ENCODE data around the gene MSTO1.
"Not testable (repeated sequence)": the region's sequence is repeated elsewhere in the genome, so short reads cannot be mapped to it uniquely, and the experiment has no call there.

MSTO1 gene

DNA sequence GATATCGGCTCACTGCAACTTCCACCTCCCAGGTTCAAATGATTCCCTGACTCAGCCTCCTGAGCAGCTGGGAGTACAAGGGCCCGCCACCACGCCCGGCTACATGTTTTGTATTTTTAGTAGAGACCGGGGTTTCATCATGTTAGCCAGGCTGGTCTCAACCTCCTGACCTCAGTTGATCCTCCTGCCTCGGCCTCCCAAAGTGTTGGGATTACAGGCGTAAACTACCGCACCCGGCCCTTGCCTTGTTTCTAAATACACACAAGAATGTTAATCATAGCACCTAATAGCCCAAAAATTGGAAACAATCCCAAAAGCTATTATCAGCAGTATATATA is 1.2 kb upstream of the MSTO1 start:
- no peak overlapping the region for H3K4me3 ChIP-seq (ENCODE audit: low read length)
- DNase-seq (ENCODE audit: low read depth, low spot score), result no peak

DNA sequence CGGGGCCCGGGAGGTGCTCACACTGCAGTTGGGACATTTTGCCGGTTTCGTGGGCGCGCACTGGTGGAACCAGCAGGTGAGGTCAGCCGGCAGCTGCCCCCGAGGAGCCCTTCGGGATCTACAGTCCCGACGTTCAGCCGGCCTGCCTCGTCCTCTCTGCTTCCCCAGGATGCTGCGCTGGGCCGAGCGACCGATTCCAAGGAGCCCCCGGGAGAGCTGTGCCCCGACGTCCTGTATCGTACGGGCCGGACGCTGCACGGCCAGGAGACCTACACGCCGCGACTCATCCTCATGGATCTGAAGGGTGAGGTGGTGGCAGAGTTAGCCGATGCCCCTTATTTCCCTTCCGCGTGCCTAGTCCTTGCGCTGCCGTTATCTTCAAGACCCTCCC is 234 bp downstream of the MSTO1 start:
- H3K4me3 ChIP-seq (ENCODE audit: low read length), result peak overlapping the region; percentile 58
- DNase-seq (ENCODE audit: low read depth, low spot score), result not testable (repeated sequence)

- H3K4me3 ChIP-seq (ENCODE audit: low read length); DNase-seq (ENCODE audit: low read depth, low spot score): not testable (repeated sequence)
These were observed 3.2 kb downstream of the MSTO1 start for GRCh38 chr1:155613226-155613625.

DNA sequence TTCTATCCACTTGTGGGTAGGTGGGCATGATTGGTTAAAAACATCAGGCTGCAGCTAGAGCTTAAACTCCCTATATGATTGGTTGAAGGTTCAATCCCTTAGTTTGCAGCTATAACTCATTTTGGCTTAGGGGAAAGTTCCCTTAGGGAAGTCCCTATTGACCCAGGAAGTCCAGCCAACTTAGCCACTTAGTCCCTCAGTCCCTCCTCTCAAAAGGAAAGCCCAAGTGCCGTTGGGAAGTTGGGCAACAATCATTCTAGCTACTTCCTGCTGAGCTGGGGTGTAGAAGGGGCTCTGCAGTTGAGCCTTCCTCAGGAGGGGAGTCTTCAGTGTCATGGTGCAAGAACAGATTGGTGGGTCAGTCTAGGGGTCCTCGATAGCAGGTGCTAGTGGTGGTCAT is 12.2 kb downstream of the MSTO1 start:
- no peak overlapping the region for H3K4me3 ChIP-seq (ENCODE audit: low read length)
- DNase-seq (ENCODE audit: low read depth, low spot score), result no peak

- DNase-seq (ENCODE audit: low read depth, low spot score), result no peak
- no peak overlapping the region for H3K4me3 ChIP-seq (ENCODE audit: low read length)
These were observed 13.3 kb downstream of the MSTO1 start for GRCh38 chr1:155623357-155623756.

DNA sequence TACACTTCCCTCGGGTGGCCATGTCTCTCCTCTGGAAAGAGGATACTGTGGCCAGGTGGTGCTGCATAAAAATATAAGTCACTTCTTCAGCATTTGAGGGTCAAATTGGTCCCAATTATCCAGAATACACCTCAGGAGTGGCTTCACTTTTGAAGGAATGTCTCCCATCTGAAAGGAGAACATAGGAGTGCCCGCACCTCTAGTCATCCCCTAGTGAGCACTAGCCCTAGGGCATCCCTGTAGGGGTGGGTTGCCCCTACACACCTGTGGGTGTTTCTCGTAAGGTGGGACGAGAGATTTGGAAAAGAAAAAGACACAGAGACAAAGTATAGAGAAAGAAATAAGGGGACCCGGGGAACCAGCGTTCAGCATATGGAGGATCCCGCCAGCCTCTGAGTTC is 16.4 kb downstream of the MSTO1 start:
- not testable (repeated sequence) for DNase-seq (ENCODE audit: low read depth, low spot score); H3K4me3 ChIP-seq (ENCODE audit: low read length)

- peak overlapping the region; percentile 60 for H3K4me3 ChIP-seq (ENCODE audit: low read length)
These were observed 26.6 kb downstream of the MSTO1 start for GRCh38 chr1:155636397-155637153.

DNA sequence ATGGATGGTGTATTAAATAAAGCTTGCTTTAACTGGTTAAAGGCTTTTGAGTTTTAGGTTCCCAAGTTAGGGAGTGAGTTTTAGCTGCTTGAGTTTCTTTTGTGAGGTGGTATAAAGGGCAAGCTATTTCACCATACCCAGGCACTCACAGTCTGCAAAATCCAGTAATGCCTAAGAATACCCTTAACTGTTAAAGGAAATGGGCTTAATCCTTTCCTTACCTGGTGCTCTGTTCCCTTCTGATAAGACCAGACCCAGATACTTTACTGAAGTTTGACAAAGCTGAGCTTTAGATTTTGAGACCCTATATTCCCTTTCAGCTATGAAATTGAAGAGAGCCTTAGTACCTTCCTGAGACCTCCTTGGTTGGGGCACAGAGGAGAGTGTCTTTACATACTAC is 30.3 kb downstream of the MSTO1 start:
- no peak overlapping the region for H3K4me3 ChIP-seq (ENCODE audit: low read length)
- DNase-seq (ENCODE audit: low read depth, low spot score), result no peak

More at GRCh38 chr1:155636397-155637153, 26.6 kb downstream of the MSTO1 start:
- DNase-seq (ENCODE audit: low read depth, low spot score), result no peak

DNA sequence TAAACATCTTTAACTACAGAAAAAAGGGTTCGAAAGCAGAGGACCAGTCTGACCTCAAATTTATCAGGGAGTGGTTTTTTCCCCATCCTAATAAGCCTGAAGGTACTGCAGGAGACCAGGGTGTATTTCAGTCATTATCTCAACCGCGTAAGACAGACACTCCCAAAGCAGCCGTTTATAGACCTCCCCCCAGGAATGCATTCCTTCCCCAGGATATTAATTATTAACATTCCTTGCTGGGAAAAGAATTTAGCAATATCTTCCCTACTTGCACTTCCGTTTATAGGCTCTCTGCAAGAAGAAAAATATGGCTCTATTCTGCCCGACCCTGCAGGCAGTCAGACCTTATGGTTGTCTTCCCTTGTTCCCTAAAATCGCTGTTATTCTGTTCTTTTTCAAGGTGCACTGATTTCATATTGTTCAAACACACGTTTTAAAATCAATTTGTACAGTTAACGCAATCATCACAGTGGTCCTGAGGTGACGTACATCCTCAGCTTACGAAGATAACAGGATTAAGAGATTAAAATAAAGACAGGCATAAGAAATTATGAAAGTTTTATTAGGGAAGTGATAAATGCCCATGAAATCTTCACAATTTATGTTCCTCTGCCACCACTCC is 32.7 kb downstream of the MSTO1 start:
- not testable (repeated sequence) for H3K4me3 ChIP-seq (ENCODE audit: low read length); DNase-seq (ENCODE audit: low read depth, low spot score)

- no peak for DNase-seq (ENCODE audit: low read depth, low spot score)
- H3K4me3 ChIP-seq (ENCODE audit: low read length), result no peak overlapping the region
These were observed 33.2 kb downstream of the MSTO1 start for GRCh38 chr1:155643230-155643629.

DNA sequence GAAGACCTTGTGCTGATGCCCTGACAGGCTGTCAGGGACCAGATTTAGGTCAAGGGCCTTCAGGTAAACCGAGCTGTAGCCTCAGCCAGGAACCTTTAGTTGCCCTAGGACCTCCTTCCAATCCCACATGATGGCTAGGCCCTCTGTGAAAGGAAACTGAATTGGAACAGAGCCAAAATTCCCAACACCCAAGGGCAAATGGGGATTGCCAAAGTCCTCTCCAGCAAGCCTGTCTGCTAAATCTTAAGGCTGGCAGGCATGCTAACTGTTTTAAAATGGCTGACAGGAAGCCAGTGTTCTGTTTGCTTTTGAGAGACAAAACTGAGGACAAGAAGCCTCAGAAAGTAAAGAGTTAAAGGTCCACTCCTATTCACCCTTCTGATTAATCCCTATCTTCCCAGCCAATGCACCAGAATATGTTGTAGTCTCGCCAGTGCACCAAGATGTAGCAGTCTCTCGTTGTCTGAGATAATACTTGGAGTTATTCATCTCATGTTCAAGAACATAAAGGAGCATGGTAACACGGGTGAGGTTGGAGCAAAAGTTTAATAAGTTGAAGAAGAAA is 35.1 kb downstream of the MSTO1 start:
- no peak for DNase-seq (ENCODE audit: low read depth, low spot score)

DNA sequence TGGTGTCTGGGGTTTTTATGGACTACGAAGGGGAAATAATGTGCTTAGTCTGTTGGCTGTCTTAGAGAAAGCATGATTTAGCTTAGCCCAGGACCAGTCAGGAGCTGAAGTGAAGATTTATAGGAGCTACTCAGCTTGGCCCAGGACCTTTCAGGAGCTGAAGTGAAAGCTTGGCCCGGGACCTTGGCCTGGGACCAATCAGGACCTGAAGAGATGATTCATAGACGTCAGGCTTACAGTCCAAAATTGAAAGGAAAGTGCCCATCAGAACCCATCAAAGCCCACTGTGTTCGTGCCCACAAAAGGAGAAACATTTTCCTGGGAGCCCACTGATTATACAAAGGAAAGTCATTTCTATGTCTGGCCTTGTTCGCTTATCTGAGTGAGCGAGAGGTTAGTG is 35.6 kb downstream of the MSTO1 start:
- no peak overlapping the region for H3K4me3 ChIP-seq (ENCODE audit: low read length)
- DNase-seq (ENCODE audit: low read depth, low spot score), result no peak

More for the DNA sequence above, 35.1 kb downstream of the MSTO1 start:
- no peak overlapping the region for H3K4me3 ChIP-seq (ENCODE audit: low read length)

DNA sequence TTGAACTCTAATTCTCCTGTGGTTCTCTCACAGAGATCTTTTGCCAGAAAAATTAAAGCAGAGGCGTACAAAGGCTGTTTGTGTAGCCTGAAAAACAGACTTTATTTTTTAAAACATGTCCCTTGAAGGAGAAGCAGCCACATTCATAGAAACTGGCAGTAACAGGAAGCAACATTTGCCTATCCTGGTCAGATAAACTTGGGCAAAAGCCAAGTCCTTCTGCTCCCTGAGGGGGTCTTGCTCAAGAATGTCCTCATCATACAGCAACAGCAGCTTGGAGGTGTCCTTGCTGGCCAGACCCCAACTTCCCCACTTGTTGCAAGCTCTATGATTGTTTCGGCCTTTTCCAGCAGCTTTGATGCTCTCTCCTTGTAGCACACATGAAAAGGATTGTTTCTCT is 36.3 kb downstream of the MSTO1 start:
- H3K4me3 ChIP-seq (ENCODE audit: low read length), result no peak overlapping the region
- no peak for DNase-seq (ENCODE audit: low read depth, low spot score)

GRCh38 chr1:155648207-155649147 is 38.5 kb downstream of the MSTO1 start:
- no peak for DNase-seq (ENCODE audit: low read depth, low spot score)
- no peak overlapping the region for H3K4me3 ChIP-seq (ENCODE audit: low read length)

DNA sequence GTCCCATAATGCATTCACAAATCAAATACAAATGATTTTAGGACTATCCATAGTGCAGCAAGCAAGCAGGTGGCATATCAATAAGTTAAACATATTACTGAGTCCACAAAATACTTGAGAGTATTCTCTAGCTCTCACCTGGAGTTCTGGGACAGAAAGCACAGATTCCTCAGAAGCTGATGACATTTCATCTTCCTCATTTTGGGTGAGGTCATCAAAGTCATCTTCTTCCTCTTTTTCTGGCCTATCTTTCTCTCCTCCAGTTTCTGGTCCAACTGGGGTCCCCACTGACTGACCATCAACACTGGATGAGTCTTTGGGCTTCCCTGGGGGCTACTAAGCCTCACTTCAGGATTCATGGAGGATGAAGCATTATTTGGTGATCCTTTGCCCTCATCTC is 39.7 kb downstream of the MSTO1 start:
- H3K4me3 ChIP-seq (ENCODE audit: low read length), result no peak overlapping the region
- no peak for DNase-seq (ENCODE audit: low read depth, low spot score)

GRCh38 chr1:155650231-155650757 is 40.3 kb downstream of the MSTO1 start:
- H3K4me3 ChIP-seq (ENCODE audit: low read length), result no peak overlapping the region
- no peak for DNase-seq (ENCODE audit: low read depth, low spot score)

DNA sequence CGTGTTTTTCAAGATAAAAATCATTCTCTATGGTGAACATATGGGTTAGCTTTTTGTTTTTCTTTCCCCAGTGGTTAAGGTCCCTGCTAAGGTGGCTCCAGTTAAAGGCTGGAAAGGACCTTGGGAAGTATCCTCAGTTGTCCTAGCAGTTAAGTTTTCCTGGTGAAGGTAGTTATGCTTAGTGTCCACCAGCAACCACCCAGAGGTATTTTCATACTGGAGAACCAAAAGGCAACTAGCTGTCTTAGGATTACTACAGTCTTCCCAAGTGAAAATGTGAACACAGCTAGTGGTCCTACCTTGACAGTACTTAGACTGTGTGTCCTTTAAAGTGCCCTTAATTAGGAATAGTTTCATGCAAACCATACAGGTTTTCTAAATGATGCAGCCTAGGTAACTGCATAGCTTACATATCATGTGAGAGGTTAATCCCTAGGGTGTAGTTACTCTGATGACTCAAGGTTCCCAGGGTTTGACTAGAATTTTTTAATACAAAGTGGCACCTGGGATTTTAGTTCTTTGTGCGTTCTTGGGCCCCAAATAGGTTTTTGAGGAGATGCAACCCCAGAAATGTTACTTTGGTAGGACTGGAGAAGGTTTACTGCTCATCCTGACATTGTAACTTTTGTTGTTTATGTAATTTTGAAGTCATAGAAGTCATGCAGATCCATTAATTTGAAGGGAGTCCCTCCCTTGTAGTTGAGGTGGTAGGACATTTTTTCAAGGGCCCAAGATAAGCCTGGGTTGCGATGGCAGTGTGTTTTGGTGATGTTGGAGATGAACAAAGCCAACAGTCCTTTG is 42.0 kb downstream of the MSTO1 start:
- no peak overlapping the region for H3K4me3 ChIP-seq (ENCODE audit: low read length)
- DNase-seq (ENCODE audit: low read depth, low spot score), result no peak

DNA sequence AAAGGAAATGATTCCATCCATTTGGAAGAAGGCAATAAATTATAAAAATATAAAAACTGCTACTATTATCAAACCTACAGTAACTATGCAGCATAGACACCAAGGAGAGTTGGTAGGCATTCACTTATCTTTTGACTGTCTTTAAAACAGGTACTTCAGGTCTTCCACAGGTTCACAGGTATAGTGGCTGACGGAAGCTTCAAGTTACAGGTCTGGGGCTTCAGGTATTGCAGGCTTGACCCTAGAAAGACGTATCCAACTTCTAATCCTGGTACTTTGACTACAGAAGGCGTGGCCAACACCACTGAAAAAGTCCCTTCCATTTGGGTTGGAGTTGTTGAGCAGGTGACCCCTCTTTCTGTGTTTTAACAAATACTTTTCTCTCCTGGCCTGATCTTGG is 42.9 kb downstream of the MSTO1 start:
- DNase-seq (ENCODE audit: low read depth, low spot score), result no peak
- H3K4me3 ChIP-seq (ENCODE audit: low read length), result no peak overlapping the region

DNA sequence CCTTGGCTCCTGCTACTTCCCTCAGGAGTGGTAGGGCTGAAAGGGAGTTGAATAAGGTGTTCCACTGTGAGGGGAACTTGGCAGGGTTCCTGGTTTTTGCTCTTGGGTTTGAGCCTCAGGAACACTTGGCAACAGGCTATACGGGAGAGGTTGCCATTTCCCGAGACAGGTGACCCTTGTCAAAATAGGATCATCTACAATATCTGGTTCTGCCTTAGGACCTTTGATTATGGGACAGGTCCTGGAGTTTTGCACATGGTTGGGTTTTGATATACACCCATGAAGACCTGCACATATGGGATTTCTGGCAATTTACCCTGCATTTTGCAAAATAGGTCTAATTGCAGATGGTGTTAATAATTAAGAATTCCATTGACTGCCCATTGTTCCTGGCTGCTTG is 47.4 kb downstream of the MSTO1 start:
- no peak for DNase-seq (ENCODE audit: low read depth, low spot score)

More for the DNA sequence above, 47.4 kb downstream of the MSTO1 start:
- H3K4me3 ChIP-seq (ENCODE audit: low read length), result no peak overlapping the region

All from Jurkat, Clone E6-1 (cell line).